Mesenchymal stem cell (in vitro differentiated cells and primary cell): ENCODE data around the gene KAT14.
"Not testable (repeated sequence)": the region's sequence is repeated elsewhere in the genome, so short reads cannot be mapped to it uniquely, and the experiment has no call there.

Experiments used
- DNase-seq: peaks from one replicate; pipeline ENCODE4 v3.0.0-alpha.2; 2013
- H2AFZ ChIP-seq: one replicate; pipeline ENCODE4 v1.6.1; 2013; ENCODE audit warnings: low read depth, mild to moderate bottlenecking, control low read depth, inconsistent platforms, low read length, moderate library complexity
- H2AK5ac ChIP-seq: 2 replicates; pipeline ENCODE4 v1.6.1; 2013; ENCODE audit warnings: low read length, moderate library complexity, mild to moderate bottlenecking, inconsistent platforms; ENCODE audit not compliant: severe bottlenecking
- H2BK120ac ChIP-seq: one replicate; pipeline ENCODE4 v1.6.1; 2013; ENCODE audit warnings: low read depth, mild to moderate bottlenecking, inconsistent platforms, low read length, moderate library complexity
- H2BK12ac ChIP-seq, 2 experiments: one replicate each; pipeline ENCODE4 v1.6.1; 2013; ENCODE audit warnings: inconsistent platforms in 2 of 2, low read length in 2 of 2, mild to moderate bottlenecking in 2 of 2, moderate library complexity in 2 of 2, control low read depth in 1 of 2
- H2BK15ac ChIP-seq: one replicate; pipeline ENCODE4 v1.6.1; 2013; ENCODE audit warnings: mild to moderate bottlenecking, low read depth, inconsistent platforms; ENCODE audit not compliant: poor library complexity, severe bottlenecking
- H2BK5ac ChIP-seq: 2 replicates; pipeline ENCODE4 v1.6.1; 2013; ENCODE audit warnings: low read depth, mild to moderate bottlenecking, low read length, control low read depth, inconsistent platforms; ENCODE audit not compliant: poor library complexity, severe bottlenecking
- H3K14ac ChIP-seq, 2 experiments: one replicate each; pipeline ENCODE4 v1.6.1; 2013; ENCODE audit warnings: inconsistent platforms in 2 of 2, low read length in 2 of 2, control low read depth in 1 of 2, mild to moderate bottlenecking in 1 of 2, moderate library complexity in 1 of 2
- H3K18ac ChIP-seq, 2 experiments: one replicate each; pipeline ENCODE4 v1.6.1; 2013; ENCODE audit warnings: inconsistent platforms in 2 of 2, low read length in 2 of 2, control low read depth in 1 of 2, low read depth in 1 of 2, mild to moderate bottlenecking in 1 of 2
- H3K23ac ChIP-seq, 2 experiments: one replicate each; pipeline ENCODE4 v1.6.1; 2013; ENCODE audit warnings: inconsistent platforms in 2 of 2, low read length in 2 of 2, mild to moderate bottlenecking in 2 of 2, moderate library complexity in 2 of 2, control low read depth in 1 of 2
- H3K27ac ChIP-seq: 2 replicates; pipeline ENCODE4 v1.5.1; 2013; ENCODE audit warnings: mild to moderate bottlenecking, moderate library complexity, low read length, control low read depth, inconsistent platforms; ENCODE audit not compliant: poor library complexity, severe bottlenecking
- H3K27me3 ChIP-seq, 2 experiments: 2 replicates each; pipeline versions ENCODE4 v1.6.1 to v1.7.0; 2013; ENCODE audit warnings: low read length in 2 of 2, mild to moderate bottlenecking in 2 of 2, moderate library complexity in 2 of 2, control low read depth in 1 of 2, inconsistent platforms in 1 of 2; ENCODE audit not compliant: control insufficient read depth in 1 of 2, insufficient read depth in 1 of 2
- H3K36me3 ChIP-seq, 2 experiments: 2 replicates each; pipeline versions ENCODE4 v1.6.1 to v1.7.0; 2013; ENCODE audit warnings: low read length in 2 of 2, control low read depth in 1 of 2, inconsistent platforms in 1 of 2, low read depth in 1 of 2, mild to moderate bottlenecking in 1 of 2; ENCODE audit not compliant: insufficient read depth in 2 of 2, control insufficient read depth in 1 of 2
- H3K4ac ChIP-seq, 2 experiments: one replicate each; pipeline ENCODE4 v1.6.1; 2013; ENCODE audit warnings: inconsistent platforms in 2 of 2, low read length in 2 of 2, mild to moderate bottlenecking in 2 of 2, moderate library complexity in 2 of 2, control low read depth in 1 of 2, low read depth in 1 of 2
- H3K4me1 ChIP-seq: 2 replicates; pipeline ENCODE4 v1.6.1; 2013; ENCODE audit warnings: low read depth, low read length, control low read depth; ENCODE audit not compliant: control insufficient read depth, insufficient read depth
- H3K4me2 ChIP-seq: 2 replicates; pipeline ENCODE4 v1.6.1; 2013; ENCODE audit warnings: low read length, mild to moderate bottlenecking, inconsistent platforms; ENCODE audit not compliant: poor library complexity, severe bottlenecking
- H3K4me3 ChIP-seq, 2 experiments: 2 replicates each; pipeline versions ENCODE4 v1.5.1 to v1.7.0; 2013; ENCODE audit warnings: low read length in 2 of 2, mild to moderate bottlenecking in 2 of 2, control low read depth in 1 of 2, low read depth in 1 of 2; ENCODE audit not compliant: insufficient read depth in 1 of 2
- H3K79me1 ChIP-seq: replicated peaks from 2 replicates; pipeline ENCODE4 v1.6.1; 2013; ENCODE audit warnings: mild to moderate bottlenecking, control low read depth, low read length, inconsistent platforms; ENCODE audit not compliant: poor library complexity, severe bottlenecking
- H3K9ac ChIP-seq: 2 replicates; pipeline ENCODE4 v1.7.0; 2013; ENCODE audit warnings: mild to moderate bottlenecking, low read length, moderate library complexity
- H3K9me3 ChIP-seq: 2 replicates; pipeline ENCODE4 v1.7.0; 2013; ENCODE audit warnings: mild to moderate bottlenecking, low read length; ENCODE audit not compliant: control insufficient read depth
- H4K8ac ChIP-seq: one replicate; pipeline ENCODE4 v1.6.1; 2013; ENCODE audit warnings: inconsistent platforms, mild to moderate bottlenecking, low read length, moderate library complexity
- H4K91ac ChIP-seq: one replicate; pipeline ENCODE4 v1.6.1; 2013; ENCODE audit warnings: mild to moderate bottlenecking, low read length, inconsistent platforms
- whole genome bisulfite sequencing: methylation state at CpG from one replicate; pipeline ENCODE4 v1.1.7; 2013; ENCODE audit warnings: mixed read lengths; 5-methylcytosine and 5-hydroxymethylcytosine counted together

The KAT14 gene

GRCh38 chr20:18174906-18175683, 37.4 kb downstream of the KAT14 start:
- no peak for DNase-seq

DNA sequence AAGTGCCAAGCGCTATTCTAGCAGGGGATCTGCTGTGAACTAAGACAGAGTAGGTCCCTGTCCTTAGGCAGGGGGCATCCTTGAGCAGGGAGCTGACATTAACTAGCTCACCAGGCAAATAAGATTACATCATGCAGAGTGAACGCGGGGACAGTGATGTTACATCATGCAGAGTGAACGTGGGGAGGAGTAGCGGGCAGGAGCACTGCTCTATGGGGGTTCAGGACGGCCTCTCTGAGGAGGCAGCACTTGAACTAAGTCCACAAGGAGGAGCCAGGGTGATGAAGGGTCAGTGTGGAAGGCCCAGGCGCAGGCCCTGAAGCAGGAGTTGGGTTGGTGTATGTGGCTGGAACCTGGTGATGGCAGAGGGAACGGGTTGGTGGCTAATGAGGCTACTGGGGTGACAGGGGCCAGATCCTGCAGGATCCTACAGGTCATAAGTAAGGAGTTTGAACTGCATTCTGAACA, 38.7 kb downstream of the KAT14 start:
- Histone ChIP-seq H3K18ac (no peak overlapping the region), H3K27me3 (no peaks in the 10 kb centered on the region), H3K36me3 (peaks cover 9 to 36% of the 10 kb centered on the region in 2 experiments), H3K23ac (no peak overlapping the region), H3K9me3 (peaks cover 8% of the 10 kb centered on the region), H2BK12ac (no peak overlapping the region), H3K27ac (no peak overlapping the region), H2AK5ac (no peak overlapping the region), H3K14ac (no peak overlapping the region), H3K4me2 (no peak overlapping the region), H4K91ac (no peak overlapping the region), H3K9ac (no peak overlapping the region), H2BK15ac (no peak overlapping the region), H3K4me1 (peaks cover 2% of the 10 kb centered on the region), H2BK5ac (no peak overlapping the region), H2AFZ (no peak overlapping the region), H3K4ac (no peak overlapping the region), H2BK120ac (no peak overlapping the region), H3K79me1 (peaks cover 22% of the 10 kb centered on the region), H4K8ac (no peak overlapping the region), H3K4me3 (no peak overlapping the region)
- DNase-seq: no peak
- WGBS: 83% methylated on average over 8 of the region's 8 CpGs

More at GRCh38 chr20:18174906-18175683, 37.4 kb downstream of the KAT14 start:
- H3K9ac ChIP-seq: no peak overlapping the region
- peaks cover 2% of the 10 kb centered on the region for H3K4me1 ChIP-seq
- no peak overlapping the region for H3K4ac ChIP-seq
- no peaks in the 10 kb centered on the region for H3K9me3 ChIP-seq
- no peak overlapping the region for H4K8ac ChIP-seq
- no peak overlapping the region for H2BK120ac ChIP-seq
- H3K27ac ChIP-seq: no peak overlapping the region
- H2BK12ac ChIP-seq: no peak overlapping the region
- H2BK5ac ChIP-seq: no peak overlapping the region
- no peak overlapping the region for H2AFZ ChIP-seq
- WGBS: 98% methylated on average over 14 of the region's 14 CpGs
- H3K4me3 ChIP-seq: no peak overlapping the region
- H3K23ac ChIP-seq: no peak overlapping the region
- H3K27me3 ChIP-seq: no peaks in the 10 kb centered on the region
- no peak overlapping the region for H3K4me2 ChIP-seq
- H2AK5ac ChIP-seq: no peak overlapping the region
- peaks cover 22% of the 10 kb centered on the region for H3K79me1 ChIP-seq
- H2BK15ac ChIP-seq: no peak overlapping the region
- no peak overlapping the region for H3K18ac ChIP-seq
- peaks cover 9 to 34% of the 10 kb centered on the region in 2 experiments for H3K36me3 ChIP-seq
- no peak overlapping the region for H3K14ac ChIP-seq
- no peak overlapping the region for H4K91ac ChIP-seq

GRCh38 chr20:18180366-18180765, 42.7 kb downstream of the KAT14 start:
- H3K27ac ChIP-seq, H2BK120ac ChIP-seq, H3K14ac ChIP-seq, H3K9ac ChIP-seq, H2BK15ac ChIP-seq, H4K8ac ChIP-seq, H3K23ac ChIP-seq, H3K9me3 ChIP-seq, H3K4me2 ChIP-seq, H3K4ac ChIP-seq, H2BK5ac ChIP-seq, H4K91ac ChIP-seq, DNase-seq, H2AK5ac ChIP-seq, H2AFZ ChIP-seq, H3K4me3 ChIP-seq, H3K27me3 ChIP-seq, H3K4me1 ChIP-seq, H3K18ac ChIP-seq, H2BK12ac ChIP-seq: not testable (repeated sequence)
- peaks cover 11 to 70% of the 10 kb centered on the region in 2 experiments for H3K36me3 ChIP-seq
- H3K79me1 ChIP-seq: peaks cover 15% of the 10 kb centered on the region

DNA sequence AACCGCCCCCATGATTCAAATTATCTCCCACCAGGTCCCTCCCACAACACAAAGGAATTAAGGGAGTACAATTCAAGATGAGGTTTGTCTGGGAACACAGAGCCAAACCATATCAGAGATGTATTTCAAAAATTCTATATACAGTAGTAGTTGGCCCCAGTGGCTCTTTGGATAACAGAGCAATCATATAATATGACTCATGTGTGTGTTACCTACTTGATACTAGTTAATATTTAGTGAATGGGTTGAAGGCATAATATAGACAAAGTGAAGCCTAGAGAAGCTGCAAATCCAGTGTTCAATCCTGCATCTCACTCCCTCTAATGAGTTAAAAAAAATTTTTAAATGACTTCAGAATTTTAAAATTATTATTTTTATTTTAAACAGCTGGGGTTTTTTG, 43.2 kb downstream of the KAT14 start:
- H3K14ac ChIP-seq: no peak overlapping the region
- H3K27me3 ChIP-seq: no peaks in the 10 kb centered on the region
- H2BK5ac ChIP-seq: no peak overlapping the region
- H2BK120ac ChIP-seq: no peak overlapping the region
- no peak overlapping the region for H2BK12ac ChIP-seq
- H3K9me3 ChIP-seq: peaks cover 8% of the 10 kb centered on the region
- no peak overlapping the region for H3K9ac ChIP-seq
- H3K18ac ChIP-seq: no peak overlapping the region
- WGBS: no CpG with 5 or more reads among the region's 1 CpG
- peaks cover 12 to 71% of the 10 kb centered on the region in 2 experiments for H3K36me3 ChIP-seq
- H3K27ac ChIP-seq: no peak overlapping the region
- H4K8ac ChIP-seq: no peak overlapping the region
- H3K4me3 ChIP-seq: no peak overlapping the region
- no peak overlapping the region for H3K4ac ChIP-seq
- H3K23ac ChIP-seq: no peak overlapping the region
- H3K4me2 ChIP-seq: no peak overlapping the region
- peaks cover 2% of the 10 kb centered on the region for H3K4me1 ChIP-seq
- DNase-seq: no peak
- no peak overlapping the region for H2AFZ ChIP-seq
- no peak overlapping the region for H4K91ac ChIP-seq
- H2AK5ac ChIP-seq: no peak overlapping the region
- no peak overlapping the region for H2BK15ac ChIP-seq
- H3K79me1 ChIP-seq: peaks cover 14% of the 10 kb centered on the region
